Upper lobe of left lung (tissue), 6 donors: Measurements from ENCODE around the gene GNGT1. TPM values are rescaled to one million over a fixed set of nuclear protein-coding genes. Genes with fewer than 3 reads are reported as not detected.
"Not testable (repeated sequence)": the region's sequence is repeated elsewhere in the genome, so short reads cannot be mapped to it uniquely, and the experiment has no call there.

Source experiments
- ATAC-seq, 2 donors: fragments of 200-7000 bp; cut with Tn5 transposase; one replicate each; pipeline ENCODE4 v1.9.1; 2022; ENCODE audit warnings: mild to moderate bottlenecking in 2 of 2, moderate library complexity in 2 of 2; ENCODE audit not compliant: low FRiP score in 2 of 2
- DNase-seq, 2 donors: peaks; one replicate each; pipeline ENCODE4 v3.0.0-alpha.2; 2019 to 2020
- H3K27ac ChIP-seq, 4 donors: fragments of 200-600 bp; sonication (generic); one replicate each; pipeline ENCODE4 v1.5.1; 2016 to 2019
- H3K27me3 ChIP-seq, 4 donors: fragments of 200-600 bp; sonication (generic); one replicate each; pipeline ENCODE4 v1.5.1; 2017 to 2019
- H3K36me3 ChIP-seq, 4 donors: fragments of 200-600 bp; sonication (generic); one replicate each; pipeline ENCODE4 v1.5.1; 2016 to 2019
- H3K4me1 ChIP-seq, 4 donors: fragments of 200-600 bp; sonication (generic); one replicate each; pipeline ENCODE4 v1.5.1; 2018 to 2019
- H3K4me3 ChIP-seq, 4 donors: fragments of 200-600 bp; sonication (generic); one replicate each; pipeline ENCODE4 v1.5.1; 2017 to 2019; ENCODE audit warnings: mild to moderate bottlenecking in 2 of 4, moderate library complexity in 1 of 4
- H3K9me3 ChIP-seq, 4 donors: fragments of 200-600 bp; sonication (generic); one replicate each; pipeline ENCODE4 v1.5.1; 2018 to 2019
- EP300 ChIP-seq, 4 donors: sonication (generic); formaldehyde crosslinking; IDR thresholded peaks; one replicate each; pipeline ENCODE4 v1.5.1; 2017; ENCODE audit warnings: antibody characterized with exemption in 4 of 4, control low read depth in 2 of 4
- POLR2A ChIP-seq, 4 donors: fragments of 450-650 bp; IDR thresholded peaks; one replicate each; pipeline ENCODE4 v1.5.1; 2016 to 2017; ENCODE audit warnings: antibody characterized with exemption in 4 of 4, mild to moderate bottlenecking in 2 of 4
- POLR2AphosphoS5 ChIP-seq, 2 donors: sonication (generic); formaldehyde crosslinking; IDR thresholded peaks; one replicate each; pipeline ENCODE4 v1.5.1; 2017; ENCODE audit warnings: antibody characterized with exemption in 2 of 2
- WGBS, 2 donors: methylation state at CpG; one replicate each; pipeline ENCODE4 v1.1.5; 2017 to 2018; 5-methylcytosine and 5-hydroxymethylcytosine counted together
- total RNA-seq, 6 donors: library from RNA; depleted of rRNA in 4 of 6; stranded (reverse); fragments of >200 nt in 4 of 6; gene quantifications; one replicate each; pipeline versions ENCODE4 v1.1.0 to v1.2.1, GENCODE V29; 2016 to 2021
- TF ChIP-seq, protein P1 (sequence below), 6 experiments: fragments of 450-650 bp in 4 of 6; fragments of 200-600 bp in 2 of 6; sonication (generic) in 2 of 6; IDR thresholded peaks; one replicate each; pipeline ENCODE4 v1.5.1; 2016 to 2019; ENCODE audit warnings: antibody characterized with exemption in 6 of 6
- donor health status: DM: no; HTN: no; CAD: no; lungs with moderate emphysema.
- donor health status: DM: no; HTN: yes; CAD: no; lungs with severe emphysema.

GNGT1 gene
- total RNA-seq, 6 donors from 2014 or later = not detected

DNA sequence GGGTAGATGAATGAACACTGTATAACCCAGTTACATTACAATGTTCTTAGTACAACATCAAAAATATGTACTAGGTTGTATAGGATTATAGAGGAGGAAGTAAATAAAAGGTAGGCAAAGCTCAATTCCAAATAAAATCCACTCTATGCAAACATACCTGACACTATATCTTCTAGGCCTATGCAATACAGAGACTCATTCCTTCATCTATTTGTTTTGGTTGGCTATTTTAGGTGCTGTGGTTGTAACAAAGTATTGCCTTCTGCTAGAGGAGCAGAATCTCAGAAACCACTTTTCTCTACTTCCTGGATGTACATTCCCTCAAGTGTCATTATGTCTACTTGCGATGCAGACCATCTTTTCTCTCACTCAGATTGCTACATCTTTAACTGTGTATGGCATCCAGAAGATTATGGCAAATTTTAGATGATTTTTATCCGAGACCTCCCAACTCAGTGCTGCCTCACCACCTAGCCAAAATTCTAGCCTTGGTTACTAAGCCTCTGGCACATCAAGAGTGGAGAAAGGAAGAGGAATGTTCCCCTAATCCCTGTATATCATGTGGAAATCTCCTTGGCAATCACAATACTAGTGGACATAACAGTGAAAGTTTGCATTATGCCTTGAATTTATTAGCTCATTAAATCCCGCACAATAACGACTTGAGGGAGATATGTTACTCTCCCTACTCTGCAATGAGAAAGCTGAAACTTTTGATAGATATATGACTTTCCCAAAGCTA is 10.3 kb upstream of the GNGT1 start:
- peaks cover 0 to under 1% (median under 1%) of the 10 kb centered on the region in 4 donors for H3K4me1 ChIP-seq
- 82 to 93% methylated on average over 4 of the region's 4 CpGs for WGBS, 2 donors
- no peaks in the 10 kb centered on the region for H3K27me3 ChIP-seq
- H3K27ac ChIP-seq = no peak overlapping the region
- no peaks in the 10 kb centered on the region for H3K36me3 ChIP-seq
- DNase-seq (no peak), ATAC-seq (no peak)
- H3K9me3 ChIP-seq = no peaks in the 10 kb centered on the region
- H3K4me3 ChIP-seq = no peak overlapping the region
- TF ChIP-seq, protein P1, sequence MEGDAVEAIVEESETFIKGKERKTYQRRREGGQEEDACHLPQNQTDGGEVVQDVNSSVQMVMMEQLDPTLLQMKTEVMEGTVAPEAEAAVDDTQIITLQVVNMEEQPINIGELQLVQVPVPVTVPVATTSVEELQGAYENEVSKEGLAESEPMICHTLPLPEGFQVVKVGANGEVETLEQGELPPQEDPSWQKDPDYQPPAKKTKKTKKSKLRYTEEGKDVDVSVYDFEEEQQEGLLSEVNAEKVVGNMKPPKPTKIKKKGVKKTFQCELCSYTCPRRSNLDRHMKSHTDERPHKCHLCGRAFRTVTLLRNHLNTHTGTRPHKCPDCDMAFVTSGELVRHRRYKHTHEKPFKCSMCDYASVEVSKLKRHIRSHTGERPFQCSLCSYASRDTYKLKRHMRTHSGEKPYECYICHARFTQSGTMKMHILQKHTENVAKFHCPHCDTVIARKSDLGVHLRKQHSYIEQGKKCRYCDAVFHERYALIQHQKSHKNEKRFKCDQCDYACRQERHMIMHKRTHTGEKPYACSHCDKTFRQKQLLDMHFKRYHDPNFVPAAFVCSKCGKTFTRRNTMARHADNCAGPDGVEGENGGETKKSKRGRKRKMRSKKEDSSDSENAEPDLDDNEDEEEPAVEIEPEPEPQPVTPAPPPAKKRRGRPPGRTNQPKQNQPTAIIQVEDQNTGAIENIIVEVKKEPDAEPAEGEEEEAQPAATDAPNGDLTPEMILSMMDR (IDR thresholded peaks at IDR 0.05) = no peak
- TF ChIP-seq EP300 (IDR thresholded peaks at IDR 0.05) (no peak), POLR2A (IDR thresholded peaks at IDR 0.05) (no peak), POLR2AphosphoS5 (IDR thresholded peaks at IDR 0.05) (no peak)

DNA sequence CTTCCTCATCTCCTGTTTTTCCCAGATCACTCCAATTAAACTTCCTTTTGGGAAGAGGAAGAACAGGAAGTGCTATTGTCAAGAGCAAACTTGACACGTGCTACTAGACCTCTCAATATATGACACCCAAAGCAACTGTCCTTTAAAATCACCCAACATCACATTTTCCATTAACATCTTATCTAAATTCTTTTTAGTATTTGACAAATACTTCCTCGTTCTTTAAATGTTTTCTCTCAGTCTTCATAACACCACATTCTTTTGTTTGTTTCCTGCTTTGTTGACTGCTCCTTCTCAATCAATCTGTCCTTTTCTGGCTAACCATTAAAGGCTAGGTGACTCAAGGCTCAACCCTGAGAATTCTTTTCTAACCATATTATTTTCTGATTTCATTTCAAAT is 8.7 kb upstream of the GNGT1 start:
- H3K4me3 ChIP-seq = no peak overlapping the region
- no peak for ATAC-seq
- no peaks in the 10 kb centered on the region for H3K36me3 ChIP-seq
- TF ChIP-seq EP300 (IDR thresholded peaks at IDR 0.05) (no peak), POLR2AphosphoS5 (IDR thresholded peaks at IDR 0.05) (no peak), POLR2A (IDR thresholded peaks at IDR 0.05) (no peak)
- no peaks in the 10 kb centered on the region for H3K27me3 ChIP-seq
- no peak for DNase-seq
- no peaks in the 10 kb centered on the region for H3K9me3 ChIP-seq
- no peaks in the 10 kb centered on the region for H3K4me1 ChIP-seq
- H3K27ac ChIP-seq = no peak overlapping the region
- 34 to 40% methylated on average over 2 of the region's 2 CpGs for WGBS, 2 donors

DNA sequence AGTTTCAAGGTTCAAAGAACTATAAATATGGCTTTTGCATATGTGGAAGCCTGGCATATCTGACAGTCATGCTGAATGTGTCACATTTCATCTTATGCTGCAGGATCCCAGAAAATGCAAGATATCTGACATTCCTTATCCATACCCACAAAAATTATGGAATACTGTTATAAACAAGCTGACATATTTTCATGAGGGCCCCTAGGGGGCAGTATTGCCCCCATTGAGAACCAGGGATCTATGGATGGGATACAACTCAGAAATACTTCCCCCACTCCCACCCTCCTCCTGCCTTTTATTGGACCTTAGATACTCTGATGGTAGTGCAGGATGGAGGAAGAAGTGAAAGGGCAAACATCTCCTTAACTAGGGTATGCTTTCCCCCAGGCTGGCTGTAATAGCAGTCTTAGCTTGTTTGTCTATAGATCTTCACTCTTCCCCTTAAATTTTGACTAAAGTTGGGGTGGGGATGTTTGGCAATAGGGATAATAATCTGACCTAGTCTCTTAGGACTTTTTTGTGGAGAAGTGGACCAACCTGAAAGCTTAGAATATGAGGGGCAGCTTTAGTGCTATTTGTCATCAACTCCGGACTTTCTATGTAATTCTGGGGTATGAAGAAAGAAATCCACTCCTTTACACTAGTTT is 3.5 kb upstream of the GNGT1 start:
- TF ChIP-seq POLR2A (IDR thresholded peaks at IDR 0.05) = no peak
- TF ChIP-seq EP300 (IDR thresholded peaks at IDR 0.05) = no peak
- TF ChIP-seq POLR2AphosphoS5 (IDR thresholded peaks at IDR 0.05) = no peak
- TF ChIP-seq, protein P1 (IDR thresholded peaks at IDR 0.05) = peak; percentile 40 to 66 (median 54)
- no peaks in the 10 kb centered on the region for H3K36me3 ChIP-seq
- H3K27ac ChIP-seq = no peak overlapping the region
- no peaks in the 10 kb centered on the region for H3K4me1 ChIP-seq
- peak in 1 of 2 donors; percentile 70 for ATAC-seq
- no peaks in the 10 kb centered on the region for H3K9me3 ChIP-seq
- no peak for DNase-seq
- H3K27me3 ChIP-seq = no peaks in the 10 kb centered on the region
- H3K4me3 ChIP-seq = no peak overlapping the region
- 95 to 100% methylated on average over 1 of the region's 1 CpG for WGBS, 2 donors

DNA sequence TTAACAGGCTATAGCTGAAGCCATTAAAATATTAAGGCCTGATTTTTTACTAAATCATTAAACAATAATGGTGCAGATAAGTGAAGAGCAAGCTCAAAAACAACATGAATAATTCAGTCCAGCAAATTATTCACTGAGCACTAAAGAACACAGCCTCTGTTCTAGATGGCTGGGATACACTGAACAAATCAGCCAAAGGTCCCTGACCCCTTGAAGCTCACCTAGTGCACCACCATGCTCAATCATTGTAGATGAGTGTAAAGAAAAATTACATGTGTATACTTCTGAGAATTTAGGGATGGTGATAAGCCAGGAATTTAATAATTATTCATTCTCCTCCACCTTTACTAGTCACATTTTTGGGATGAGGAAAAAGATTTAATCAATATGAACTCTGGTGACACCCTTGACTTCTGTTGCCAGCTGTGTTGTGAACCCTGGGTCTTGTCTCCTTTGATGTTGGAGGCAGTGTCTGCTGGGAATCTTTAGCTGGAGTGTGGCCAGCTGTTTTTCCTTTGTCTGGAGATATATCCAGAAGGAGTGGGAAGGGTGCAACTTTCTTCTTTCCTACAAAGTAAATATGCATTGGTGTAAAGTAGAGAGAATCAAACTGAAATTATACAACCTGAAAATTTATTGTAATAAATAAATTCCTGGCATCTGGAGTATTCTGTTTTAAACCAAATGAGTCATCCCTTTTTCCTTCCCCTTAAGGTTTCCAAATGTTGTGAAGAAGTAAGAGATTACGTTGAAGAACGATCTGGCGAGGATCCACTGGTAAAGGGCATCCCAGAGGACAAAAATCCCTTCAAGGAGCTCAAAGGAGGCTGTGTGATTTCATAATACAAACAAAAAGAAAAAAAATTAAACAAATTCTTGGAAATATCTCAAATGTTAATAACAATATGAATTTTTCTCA is 4.0 kb downstream of the GNGT1 start:
- ATAC-seq (peak in 1 of 2 donors; percentile 86), DNase-seq (no peak)
- TF ChIP-seq, protein P1 (IDR thresholded peaks at IDR 0.05) = no peak
- TF ChIP-seq EP300 (IDR thresholded peaks at IDR 0.05) (no peak), POLR2A (IDR thresholded peaks at IDR 0.05) (no peak), POLR2AphosphoS5 (IDR thresholded peaks at IDR 0.05) (no peak)

DNA sequence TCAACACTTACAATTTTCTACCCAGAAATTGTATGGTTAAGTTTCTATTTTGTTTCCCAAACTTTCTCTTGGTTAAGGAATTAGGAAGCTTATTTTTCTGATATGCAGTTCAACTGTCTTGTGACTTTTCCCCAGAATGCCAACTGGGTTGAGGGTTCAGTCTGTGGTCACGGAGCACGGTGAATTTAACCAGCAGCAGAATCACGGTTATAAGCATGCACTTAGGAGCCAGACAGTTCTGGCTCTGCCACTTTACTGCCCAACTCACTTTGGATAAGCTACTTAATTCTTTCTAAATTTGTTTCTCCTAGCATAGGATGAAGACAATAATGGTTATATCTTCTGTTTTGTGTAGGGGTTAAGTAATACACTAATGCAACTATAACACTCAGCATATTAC is 4.9 kb downstream of the GNGT1 start:
- ATAC-seq = peak in 1 of 2 donors; percentile 11
- not testable (repeated sequence) for H3K9me3 ChIP-seq, H3K4me3 ChIP-seq, H3K27me3 ChIP-seq, DNase-seq, H3K36me3 ChIP-seq, H3K4me1 ChIP-seq
- WGBS, 2 donors = 61 to 64% methylated on average over 3 of the region's 3 CpGs
- peak overlapping the region in 1 of 4 donors; percentile 53 for H3K27ac ChIP-seq

More for the DNA sequence above, 4.0 kb downstream of the GNGT1 start:
- peak overlapping the region in 2 of 4 donors; percentile 35 to 53 for H3K27ac ChIP-seq
- WGBS, 2 donors = 9 to 19% methylated on average over 3 of the region's 3 CpGs
- H3K27me3 ChIP-seq = no peaks in the 10 kb centered on the region
- peaks cover 0 to 9% (median 5%) of the 10 kb centered on the region in 4 donors for H3K4me1 ChIP-seq
- no peaks in the 10 kb centered on the region for H3K9me3 ChIP-seq
- no peak overlapping the region for H3K4me3 ChIP-seq
- no peaks in the 10 kb centered on the region for H3K36me3 ChIP-seq

DNA sequence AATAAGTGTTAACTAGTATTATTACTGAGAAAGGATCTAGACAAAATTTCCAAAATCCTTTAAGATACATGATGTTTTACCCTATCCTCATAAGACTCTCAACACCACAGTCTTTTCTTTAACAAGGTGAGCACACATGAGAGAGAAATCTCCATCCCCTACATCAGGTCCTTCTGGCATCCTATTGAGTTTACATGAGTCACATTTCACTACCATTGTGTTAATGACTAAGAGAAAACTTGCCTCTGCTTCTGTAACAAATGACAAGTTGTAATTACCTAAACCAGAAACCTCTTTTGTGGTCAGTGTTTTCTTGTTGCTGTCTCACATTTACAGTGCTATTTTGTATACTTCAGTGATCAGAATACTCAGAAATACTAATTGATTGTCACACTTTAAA is 5.3 kb downstream of the GNGT1 start:
- not testable (repeated sequence) for ATAC-seq, H3K27me3 ChIP-seq, H3K27ac ChIP-seq, H3K4me1 ChIP-seq, H3K36me3 ChIP-seq, H3K4me3 ChIP-seq, DNase-seq, H3K9me3 ChIP-seq
